Osteoblast (primary cell): ENCODE data around the gene TRUB1. TPM values are rescaled to one million over a fixed set of nuclear protein-coding genes. Genes with fewer than 3 reads are reported as not detected.

Experiments
- DNase-seq: peaks from one replicate; pipeline ENCODE4 v3.0.0; 2011; ENCODE audit warnings: low spot score, mixed read lengths; ENCODE audit not compliant: insufficient read length; ENCODE audit errors: missing footprints
- H2AFZ ChIP-seq: 2 replicates; pipeline ENCODE4 v1.6.0; 2011; ENCODE audit warnings: mild to moderate bottlenecking, low read length
- H3K27ac ChIP-seq: 2 replicates; pipeline ENCODE4 v1.5.1; 2011; ENCODE audit warnings: mild to moderate bottlenecking, low read depth, low read length, moderate library complexity
- H3K27me3 ChIP-seq: 2 replicates; pipeline ENCODE4 v1.6.0; 2012; ENCODE audit warnings: mild to moderate bottlenecking, control low read depth, inconsistent platforms, low read length, moderate library complexity; ENCODE audit not compliant: insufficient read depth
- H3K36me3 ChIP-seq: 2 replicates; pipeline ENCODE4 v1.5.1; 2011; ENCODE audit warnings: mild to moderate bottlenecking, low read length, control low read depth, moderate library complexity; ENCODE audit not compliant: insufficient read depth
- H3K4me1 ChIP-seq: 2 replicates; pipeline ENCODE4 v1.5.1; 2011; ENCODE audit warnings: mild to moderate bottlenecking, low read length, control low read depth, moderate library complexity; ENCODE audit not compliant: insufficient read depth
- H3K4me2 ChIP-seq: 2 replicates; pipeline ENCODE4 v1.6.0; 2011; ENCODE audit warnings: mild to moderate bottlenecking, low read length; ENCODE audit not compliant: insufficient read depth
- H3K4me3 ChIP-seq: fragments of 200-600 bp; sonication (generic); 3 replicates; pipeline ENCODE4 v1.5.1; 2012; ENCODE audit warnings: mild to moderate bottlenecking, low read length, inconsistent platforms; ENCODE audit not compliant: insufficient read depth
- H3K79me2 ChIP-seq: 2 replicates; pipeline ENCODE4 v1.6.0; 2012; ENCODE audit warnings: mild to moderate bottlenecking, low read length, control low read depth, inconsistent platforms; ENCODE audit not compliant: insufficient read depth
- H3K9me3 ChIP-seq: 2 replicates; pipeline ENCODE4 v1.5.1; 2011; ENCODE audit warnings: low read depth, low read length, control low read depth
- H4K20me1 ChIP-seq: 2 replicates; pipeline ENCODE4 v1.6.0; 2012; ENCODE audit warnings: mild to moderate bottlenecking, low read length, control low read depth; ENCODE audit not compliant: insufficient read depth
- CTCF ChIP-seq: IDR thresholded peaks from 2 replicates; pipeline ENCODE4 v1.5.1; 2011; ENCODE audit warnings: mild to moderate bottlenecking, low read depth, low read length, moderate library complexity; ENCODE audit errors: extremely low read depth
- total RNA-seq: library from RNA; depleted of rRNA; stranded (reverse); fragments of >200 nt; gene quantifications from 2 replicates; pipeline ENCODE4 v1.2.3, GENCODE V29; 2012

Gene TRUB1
- total RNA-seq, 1 donor: 28.6 TPM

GRCh38 chr10:114911801-114912469, 26.1 kb upstream of the TRUB1 start:
- Histone ChIP-seq H3K9me3 (no peaks in the 10 kb centered on the region), H3K4me3 (no peak overlapping the region), H3K27ac (no peak overlapping the region), H2AFZ (no peak overlapping the region), H4K20me1 (no peaks in the 10 kb centered on the region), H3K79me2 (no peaks in the 10 kb centered on the region), H3K36me3 (no peaks in the 10 kb centered on the region), H3K27me3 (peaks cover 4% of the 10 kb centered on the region), H3K4me2 (no peak overlapping the region), H3K4me1 (no peaks in the 10 kb centered on the region)
- DNase-seq: no peak
- no peak for TF ChIP-seq CTCF

- Histone ChIP-seq H4K20me1 (no peaks in the 10 kb centered on the region), H3K9me3 (no peaks in the 10 kb centered on the region), H3K4me1 (no peaks in the 10 kb centered on the region), H3K36me3 (no peaks in the 10 kb centered on the region), H3K27me3 (peaks cover 7% of the 10 kb centered on the region), H3K27ac (no peak overlapping the region), H3K79me2 (no peaks in the 10 kb centered on the region), H3K4me2 (no peak overlapping the region), H3K4me3 (no peak overlapping the region), H2AFZ (no peak overlapping the region)
- DNase-seq: no peak
- no peak for TF ChIP-seq CTCF
These were observed 25.5 kb upstream of the TRUB1 start for GRCh38 chr10:114912470-114912859.

GRCh38 chr10:114914560-114914959, 23.4 kb upstream of the TRUB1 start:
- no peak for DNase-seq
- peaks cover 6% of the 10 kb centered on the region for H3K4me1 ChIP-seq
- no peak overlapping the region for H2AFZ ChIP-seq

GRCh38 chr10:114915294-114915693, 22.7 kb upstream of the TRUB1 start:
- H3K27ac ChIP-seq: no peak overlapping the region
- no peak for TF ChIP-seq CTCF
- no peaks in the 10 kb centered on the region for H3K79me2 ChIP-seq
- H3K4me3 ChIP-seq: no peak overlapping the region
- DNase-seq: no peak
- H3K4me2 ChIP-seq: no peak overlapping the region
- peaks cover 13% of the 10 kb centered on the region for H3K27me3 ChIP-seq
- H4K20me1 ChIP-seq: no peaks in the 10 kb centered on the region
- peaks cover 6% of the 10 kb centered on the region for H3K4me1 ChIP-seq
- H3K36me3 ChIP-seq: no peaks in the 10 kb centered on the region
- H2AFZ ChIP-seq: no peak overlapping the region
- H3K9me3 ChIP-seq: no peaks in the 10 kb centered on the region

More at GRCh38 chr10:114914560-114914959, 23.4 kb upstream of the TRUB1 start:
- Histone ChIP-seq H3K4me2 (no peak overlapping the region), H3K79me2 (no peaks in the 10 kb centered on the region), H3K36me3 (no peaks in the 10 kb centered on the region), H3K27me3 (peaks cover 13% of the 10 kb centered on the region), H3K27ac (no peak overlapping the region), H4K20me1 (no peaks in the 10 kb centered on the region), H3K9me3 (no peaks in the 10 kb centered on the region), H3K4me3 (no peak overlapping the region)
- no peak for TF ChIP-seq CTCF
